Gastrocnemius medialis (tissue), 4 donors: ENCODE measurements around the gene CCIN. TPM values are rescaled to one million over a fixed set of nuclear protein-coding genes. Genes with fewer than 3 reads are reported as not detected.
"Not testable (repeated sequence)": the region's sequence is repeated elsewhere in the genome, so short reads cannot be mapped to it uniquely, and the experiment has no call there.

Experiments used
- ATAC-seq, 2 donors: fragments of 150-250 bp; one replicate each; pipeline ENCODE4 v1.9.1; 2016
- DNase-seq, 2 donors: peaks; one replicate each; pipeline ENCODE4 v3.0.0-alpha.2; 2019
- H3K27ac ChIP-seq, 4 donors: fragments of 200-600 bp; sonication (generic); 1 replicate in 1 of 4; 2 replicates in 3 of 4; pipeline ENCODE4 v1.5.1; 2016 to 2018; ENCODE audit warnings: mild to moderate bottlenecking in 2 of 4, moderate library complexity in 1 of 4
- H3K27me3 ChIP-seq, 3 donors: fragments of 200-600 bp; sonication (generic) in 2 of 3; 1 replicate in 1 of 3; 2 replicates in 2 of 3; pipeline versions ENCODE4 v1.5.1 to v1.6.0; 2016 to 2019; ENCODE audit warnings: mild to moderate bottlenecking in 1 of 3, moderate library complexity in 1 of 3
- H3K36me3 ChIP-seq, 2 donors: fragments of 200-600 bp; sonication (generic) in 1 of 2; one replicate each; pipeline ENCODE4 v1.5.1; 2017 to 2018
- H3K4me1 ChIP-seq, 2 donors: fragments of 200-600 bp; sonication (generic) in 1 of 2; one replicate each; pipeline ENCODE4 v1.5.1; 2016 to 2017; ENCODE audit warnings: mild to moderate bottlenecking in 2 of 2
- H3K4me3 ChIP-seq, 4 donors: fragments of 200-600 bp; sonication (generic) in 3 of 4; 1 replicate in 1 of 4; 2 replicates in 3 of 4; pipeline ENCODE4 v1.5.1; 2016 to 2019; ENCODE audit warnings: mild to moderate bottlenecking in 2 of 4
- H3K9me3 ChIP-seq, 3 donors: fragments of 200-600 bp; sonication (generic) in 2 of 3; 1 replicate in 1 of 3; 2 replicates in 2 of 3; pipeline ENCODE4 v1.5.1; 2016 to 2019
- CTCF ChIP-seq, 5 experiments: fragments of 450-650 bp in 3 of 5; fragments of 200-600 bp in 2 of 5; sonication (generic) in 2 of 5; IDR thresholded peaks in 4 of 5; conservative IDR thresholded peaks in 1 of 5; 1 replicate in 4 of 5; 2 replicates in 1 of 5; pipeline ENCODE4 v1.5.1; 2016 to 2019; ENCODE audit warnings: antibody characterized with exemption in 5 of 5, mild to moderate bottlenecking in 3 of 5, moderate library complexity in 3 of 5
- POLR2A ChIP-seq, 2 donors: fragments of 450-650 bp; IDR thresholded peaks; one replicate each; pipeline ENCODE4 v1.6.1; 2017; ENCODE audit warnings: antibody characterized with exemption in 2 of 2, mild to moderate bottlenecking in 2 of 2, moderate library complexity in 2 of 2
- in situ Hi-C, 4 donors: fragments of 200-750 bp; cut with MboI; loops; one replicate each; pipeline versions ENCODE4 v1.15.0 to v1.8.0; 2017; ENCODE audit warnings: low sequenced_read_pairs in 4 of 4
- intact Hi-C: fragments of 100-400 bp; cut with DNase I; formaldehyde crosslinking; loops from one replicate; pipeline ENCODE4 v1.15.1; 2023; ENCODE audit warnings: low total_unique reads
- total RNA-seq, 4 donors: library from RNA; depleted of rRNA; stranded (reverse); fragments of >200 nt; gene quantifications; one replicate each; pipeline versions ENCODE4 v1.1.0 to v1.2.3, GENCODE V29; 2016

The CCIN gene
- total RNA-seq, 4 donors from 2014 or later = not detected

GRCh38 chr9:36177571-36177970 is 8.4 kb downstream of the CCIN start:
- no peak for DNase-seq
- Histone ChIP-seq H3K27me3 (no peaks in the 10 kb centered on the region), H3K4me1 (no peaks in the 10 kb centered on the region), H3K9me3 (no peaks in the 10 kb centered on the region), H3K27ac (no peak overlapping the region), H3K36me3 (no peaks in the 10 kb centered on the region), H3K4me3 (no peak overlapping the region)
- ATAC-seq = no peak
- TF ChIP-seq POLR2A (IDR thresholded peaks at IDR 0.05) = no peak
- TF ChIP-seq CTCF (IDR thresholded peaks at IDR 0.05 in 4 of 5, conservative IDR thresholded peaks at IDR 0.05 in 1 of 5) = no peak
- intact Hi-C loops = no loop called here
- in situ Hi-C loops = no loop called here

GRCh38 chr9:36180243-36180642 is 11.1 kb downstream of the CCIN start:
- H3K36me3 ChIP-seq, H3K27me3 ChIP-seq, H3K4me3 ChIP-seq, in situ Hi-C loops, H3K9me3 ChIP-seq, H3K4me1 ChIP-seq, H3K27ac ChIP-seq, intact Hi-C loops, DNase-seq, ATAC-seq: not testable (repeated sequence)

DNA sequence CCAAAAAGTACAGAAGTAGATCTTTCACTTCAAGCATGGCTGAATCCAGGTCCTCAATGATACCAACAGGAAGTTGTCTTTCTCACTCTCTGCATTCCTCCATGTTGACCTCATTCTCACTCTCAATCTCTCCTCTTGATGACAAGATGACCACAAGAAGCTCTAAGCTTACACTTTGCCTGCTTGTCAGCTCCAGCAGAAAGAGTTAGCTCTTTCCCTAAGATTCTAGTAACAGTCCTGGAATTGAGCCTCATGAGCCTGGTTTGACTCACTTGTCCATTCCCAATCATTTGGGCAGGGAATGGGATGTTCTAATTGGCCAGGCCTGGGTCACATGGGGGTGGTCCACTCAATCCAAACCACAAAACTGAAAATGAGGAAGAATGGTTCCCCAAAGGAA is 18.2 kb downstream of the CCIN start:
- DNase-seq (no peak), ATAC-seq (no peak)
- no peak overlapping the region for H3K4me3 ChIP-seq
- H3K27ac ChIP-seq = no peak overlapping the region
- no peaks in the 10 kb centered on the region for H3K9me3 ChIP-seq
- H3K27me3 ChIP-seq = no peaks in the 10 kb centered on the region
- intact Hi-C loops (no loop called here), in situ Hi-C loops (no loop called here)
- no peaks in the 10 kb centered on the region for H3K36me3 ChIP-seq
- H3K4me1 ChIP-seq = peaks cover 10 to 12% of the 10 kb centered on the region in 2 donors
- TF ChIP-seq POLR2A (IDR thresholded peaks at IDR 0.05) = no peak
- TF ChIP-seq CTCF (IDR thresholded peaks at IDR 0.05 in 4 of 5, conservative IDR thresholded peaks at IDR 0.05 in 1 of 5) = no peak

DNA sequence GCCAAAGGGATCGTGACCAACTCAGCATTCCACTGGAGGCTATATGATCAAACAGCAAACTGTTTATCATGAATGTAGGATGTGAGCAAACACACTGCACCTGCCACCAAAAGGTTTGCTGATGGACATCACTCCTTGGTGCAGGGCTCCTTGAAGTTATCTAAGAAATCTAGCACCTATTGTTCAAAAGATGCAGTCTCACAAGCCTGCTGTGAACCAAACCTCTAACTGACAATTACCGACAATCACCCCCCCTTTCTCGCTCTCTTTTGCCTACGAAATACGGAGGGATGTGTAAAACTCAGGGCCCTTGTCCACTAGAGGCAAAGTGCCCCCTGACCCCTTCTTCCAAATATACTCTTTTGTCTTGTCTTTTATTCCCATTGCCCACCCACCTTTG is 19.0 kb downstream of the CCIN start:
- in situ Hi-C loops = no loop called here
- no peak for ATAC-seq

DNA sequence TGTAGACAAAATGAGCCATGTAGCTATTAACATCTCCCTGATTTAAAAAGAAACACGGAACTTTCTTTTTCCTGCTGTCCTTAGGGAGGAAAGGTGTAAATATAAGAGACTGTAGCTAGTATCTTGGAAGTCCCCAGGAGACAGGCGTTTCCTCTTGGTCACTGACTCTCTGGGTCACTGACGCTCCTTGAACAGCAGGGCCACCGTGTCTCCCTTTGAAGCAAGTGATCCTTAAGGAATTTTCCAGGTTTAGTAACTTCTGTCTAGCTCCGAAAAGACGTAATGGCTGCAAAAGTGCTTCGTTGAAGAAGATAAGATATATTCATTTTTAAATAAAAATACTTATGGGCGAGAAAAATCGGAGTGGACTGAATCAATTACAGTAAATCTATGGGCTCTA is 20.8 kb downstream of the CCIN start:
- Histone ChIP-seq H3K27ac (peak overlapping the region; percentile 89 to 97 (median 91)), H3K27me3 (no peaks in the 10 kb centered on the region), H3K36me3 (no peaks in the 10 kb centered on the region), H3K4me3 (peak overlapping the region; percentile 59 to 92 (median 84)), H3K9me3 (no peaks in the 10 kb centered on the region), H3K4me1 (peaks cover 31 to 36% of the 10 kb centered on the region in 2 donors)
- TF ChIP-seq CTCF (IDR thresholded peaks at IDR 0.05 in 4 of 5, conservative IDR thresholded peaks at IDR 0.05 in 1 of 5) = no peak
- intact Hi-C loops (loop anchor here (1.0 to 10.0 kb wide), 6 partner anchors 68 to 1203 kb away; partner anchors contain the start of genes CREB3, DNAJB5, GNE and RNF38), in situ Hi-C loops (loop anchor here in 1 of 4 donors (10.0 kb wide), 1 partner anchor 65 kb away; the partner anchor contains the start of gene GNE)
- DNase-seq = no peak
- no peak for ATAC-seq

More for the DNA sequence above, 19.0 kb downstream of the CCIN start:
- Histone ChIP-seq H3K27ac (no peak overlapping the region), H3K36me3 (no peaks in the 10 kb centered on the region), H3K4me3 (no peak overlapping the region), H3K4me1 (peaks cover 18 to 20% of the 10 kb centered on the region in 2 donors), H3K27me3 (no peaks in the 10 kb centered on the region), H3K9me3 (no peaks in the 10 kb centered on the region)
- TF ChIP-seq POLR2A (IDR thresholded peaks at IDR 0.05) (no peak), CTCF (IDR thresholded peaks at IDR 0.05 in 4 of 5, conservative IDR thresholded peaks at IDR 0.05 in 1 of 5) (no peak)
- intact Hi-C loops = no loop called here
- no peak for DNase-seq
